ENCODE results near the gene CD151.

GRCh38 chr11:887589-887988 lies 54.8 kb downstream of the CD151 start:
- no peak for TF ChIP-seq POLR2AphosphoS5 (IDR thresholded peaks at IDR 0.05; ENCODE audit: low read depth, low read length)
- no peak for TF ChIP-seq POLR2A (IDR thresholded peaks at IDR 0.05; ENCODE audit: low read depth, low read length)
